H1 (cell line): ENCODE results near the gene ADGRB2. TPM values are rescaled to one million over a fixed set of nuclear protein-coding genes. Genes with fewer than 3 reads are reported as not detected.

Source experiments
- CTCF ChIA-PET: fragments of 300-600 bp; sonication (Branson Sonifier 250); formaldehyde crosslinking; loops from one replicate; lab custom pipeline; 2021; ENCODE audit not compliant: partially characterized antibody; lab: Charles Lee
- POLR2A ChIA-PET: fragments of 300-600 bp; sonication (Branson Sonifier 250); formaldehyde crosslinking; loops from one replicate; lab custom pipeline; 2021; ENCODE audit warnings: inconsistent platforms; ENCODE audit not compliant: partially characterized antibody; lab: Charles Lee
- DNase-seq, 2 experiments: peaks; one replicate each; pipeline versions ENCODE4 v3.0.0 to v3.0.0-alpha.2; 2010 to 2022; ENCODE audit warnings: low spot score in 2 of 2, low read depth in 1 of 2, mixed read lengths in 1 of 2
- FAIRE-seq: peaks from 2 replicates; lab custom pipeline; 2011; peaks lifted over from hg19 to GRCh38; lab: Jason Lieb, UNC
- H2AFZ ChIP-seq: 2 replicates; pipeline ENCODE4 v1.8.1; 2012; ENCODE audit warnings: low read length, inconsistent platforms
- H2AK5ac ChIP-seq: 2 replicates; pipeline ENCODE4 v1.6.1; 2013; ENCODE audit warnings: low read depth, low read length
- H2BK120ac ChIP-seq: replicated peaks from 2 replicates; pipeline ENCODE3; 2013; ENCODE audit warnings: low read depth, low read length, inconsistent platforms
- H2BK12ac ChIP-seq: 2 replicates; pipeline ENCODE4 v1.6.1; 2013; ENCODE audit warnings: low read depth, low read length
- H2BK15ac ChIP-seq: 2 replicates; pipeline ENCODE4 v1.6.1; 2013; ENCODE audit warnings: low read length
- H2BK20ac ChIP-seq: 2 replicates; pipeline ENCODE4 v1.6.1; 2013; ENCODE audit warnings: low read length
- H2BK5ac ChIP-seq: 2 replicates; pipeline ENCODE4 v1.6.1; 2013; ENCODE audit warnings: low read depth, low read length
- H3K14ac ChIP-seq: 2 replicates; pipeline ENCODE4 v1.6.1; 2013; ENCODE audit warnings: inconsistent platforms; ENCODE audit not compliant: insufficient read length
- H3K18ac ChIP-seq: 2 replicates; pipeline ENCODE4 v1.6.1; 2013; ENCODE audit warnings: low read length; ENCODE audit errors: extremely low read depth
- H3K23ac ChIP-seq: 2 replicates; pipeline ENCODE4 v1.6.1; 2013; ENCODE audit warnings: inconsistent platforms; ENCODE audit not compliant: insufficient read length
- H3K23me2 ChIP-seq: 2 replicates; pipeline ENCODE4 v1.6.1; 2013; ENCODE audit warnings: low read depth, low read length
- H3K27ac ChIP-seq: 2 replicates; pipeline ENCODE4 v1.6.1; 2011; ENCODE audit warnings: low read depth, low read length, inconsistent platforms
- H3K27me3 ChIP-seq, 4 experiments: replicated peaks in 1 of 4; 1 replicate in 1 of 4; 2 replicates in 3 of 4; pipeline versions ENCODE4 v1.6.1 to v1.8.1; 2011 to 2013; ENCODE audit warnings: low read length in 3 of 4, mild to moderate bottlenecking in 3 of 4, inconsistent platforms in 2 of 4, mixed read lengths in 2 of 4, moderate library complexity in 1 of 4; ENCODE audit not compliant: control insufficient read depth in 3 of 4, insufficient read depth in 3 of 4; ENCODE audit errors: extremely low read depth in 1 of 4
- H3K36me3 ChIP-seq, 4 experiments: 2 replicates each; pipeline versions ENCODE4 v1.6.1 to v1.8.1; 2011 to 2013; ENCODE audit warnings: mild to moderate bottlenecking in 4 of 4, low read length in 3 of 4, moderate library complexity in 2 of 4, control low read depth in 1 of 4, inconsistent platforms in 1 of 4; ENCODE audit not compliant: insufficient read depth in 4 of 4, control insufficient read depth in 2 of 4
- H3K4ac ChIP-seq: replicated peaks from 2 replicates; pipeline ENCODE3; 2013; ENCODE audit warnings: low read length, low read depth, mixed read lengths, inconsistent platforms; ENCODE audit not compliant: insufficient read length
- H3K4me1 ChIP-seq, 4 experiments: replicated peaks in 1 of 4; 1 replicate in 1 of 4; 2 replicates in 3 of 4; pipeline versions ENCODE4 v1.6.1 to v1.8.1; 2011 to 2013; ENCODE audit warnings: low read length in 3 of 4, inconsistent platforms in 2 of 4, mixed read lengths in 1 of 4; ENCODE audit not compliant: insufficient read depth in 4 of 4, control insufficient read depth in 3 of 4
- H3K4me2 ChIP-seq, 2 experiments: 2 replicates each; pipeline versions ENCODE4 v1.6.1 to v1.8.1; 2011 to 2013; ENCODE audit warnings: low read depth in 2 of 2, low read length in 2 of 2, control low read depth in 1 of 2, inconsistent platforms in 1 of 2, mild to moderate bottlenecking in 1 of 2; ENCODE audit not compliant: insufficient read depth in 1 of 2
- H3K4me3 ChIP-seq, 4 experiments: fragments of 200-600, 300-600 bp in 1 of 4; sonication (generic), shearing (Covaris generic), sonication (Bioruptor Twin) in 1 of 4; 2 replicates each; pipeline versions ENCODE4 v1.5.1 to v1.8.1; 2011 to 2016; ENCODE audit warnings: low read length in 4 of 4, low read depth in 3 of 4, control low read depth in 2 of 4, inconsistent platforms in 2 of 4, mild to moderate bottlenecking in 2 of 4, mixed read lengths in 1 of 4, moderate library complexity in 1 of 4; ENCODE audit not compliant: insufficient read depth in 2 of 4; ENCODE audit errors: extremely low read depth in 1 of 4
- H3K56ac ChIP-seq: replicated peaks from 2 replicates; pipeline ENCODE3; 2013; ENCODE audit warnings: low read depth, mild to moderate bottlenecking, mixed read lengths, low read length, inconsistent platforms; ENCODE audit not compliant: insufficient read length
- H3K79me1 ChIP-seq: 2 replicates; pipeline ENCODE4 v1.6.1; 2013; ENCODE audit warnings: low read depth, low read length, control low read depth
- H3K79me2 ChIP-seq, 2 experiments: 2 replicates each; pipeline versions ENCODE4 v1.6.1 to v1.8.1; 2012 to 2013; ENCODE audit warnings: low read length in 2 of 2, mild to moderate bottlenecking in 2 of 2, inconsistent platforms in 1 of 2; ENCODE audit not compliant: insufficient read depth in 2 of 2, control insufficient read depth in 1 of 2
- H3K9ac ChIP-seq, 4 experiments: replicated peaks in 1 of 4; 1 replicate in 1 of 4; 2 replicates in 3 of 4; pipeline versions ENCODE4 v1.6.1 to v1.8.1; 2011 to 2013; ENCODE audit warnings: low read depth in 3 of 4, low read length in 3 of 4, control low read depth in 2 of 4, mild to moderate bottlenecking in 2 of 4, moderate library complexity in 2 of 4, inconsistent platforms in 1 of 4; ENCODE audit errors: extremely low read depth in 1 of 4
- H3K9me3 ChIP-seq, 2 experiments: 2 replicates each; pipeline versions ENCODE4 v1.6.1 to v1.8.1; 2012 to 2013; ENCODE audit warnings: mild to moderate bottlenecking in 2 of 2, moderate library complexity in 2 of 2, control low read depth in 1 of 2, inconsistent platforms in 1 of 2, low read depth in 1 of 2, low read length in 1 of 2, mixed read lengths in 1 of 2; ENCODE audit not compliant: insufficient read depth in 2 of 2
- H4K20me1 ChIP-seq, 2 experiments: replicated peaks in 1 of 2; 2 replicates each; pipeline versions ENCODE3 to v1.8.1; 2011 to 2013; ENCODE audit warnings: inconsistent platforms in 2 of 2, low read length in 2 of 2, mild to moderate bottlenecking in 1 of 2; ENCODE audit not compliant: insufficient read depth in 2 of 2, control insufficient read depth in 1 of 2
- H4K5ac ChIP-seq: 2 replicates; pipeline ENCODE4 v1.6.1; 2013; ENCODE audit warnings: low read length, low read depth, mixed read lengths, inconsistent platforms; ENCODE audit not compliant: insufficient read length
- H4K8ac ChIP-seq: 2 replicates; pipeline ENCODE4 v1.8.0; 2013; ENCODE audit warnings: mild to moderate bottlenecking, moderate library complexity, low read length, inconsistent platforms; ENCODE audit not compliant: insufficient read depth; ENCODE audit errors: extremely low read depth
- H4K91ac ChIP-seq: replicated peaks from 2 replicates; pipeline ENCODE3; 2013; ENCODE audit warnings: low read length, mixed read lengths, inconsistent platforms; ENCODE audit not compliant: insufficient read length
- CBX8 ChIP-seq: fragments of 300-800, 300-1000 bp; sonication (generic); IDR thresholded peaks from 2 replicates; pipeline ENCODE4 v1.7.1; 2016; ENCODE audit warnings: low read depth, low read length, borderline replicate concordance
- E2F6 ChIP-seq: IDR thresholded peaks from 2 replicates; pipeline ENCODE4 v1.6.1; 2012; ENCODE audit warnings: inconsistent platforms
- EZH2 ChIP-seq: fragments of 200-600 bp; sonication (generic); IDR thresholded peaks from 2 replicates; pipeline ENCODE4 v1.7.1; 2012; ENCODE audit warnings: low read depth, mild to moderate bottlenecking, moderate library complexity, low read length, inconsistent platforms; ENCODE audit not compliant: severe bottlenecking
- GTF2F1 ChIP-seq: IDR thresholded peaks from 2 replicates; pipeline ENCODE4 v1.6.1; 2012; ENCODE audit warnings: low read depth, low read length, improper control_type of control experiment, borderline replicate concordance
- NANOG ChIP-seq: IDR thresholded peaks from 2 replicates; pipeline ENCODE4 v1.6.1; 2011; ENCODE audit warnings: low read length, low read depth, mild to moderate bottlenecking, inconsistent platforms; ENCODE audit not compliant: insufficient read depth, poor library complexity, severe bottlenecking
- POLR2AphosphoS5 ChIP-seq: IDR thresholded peaks from 2 replicates; pipeline ENCODE4 v1.6.1; 2011; ENCODE audit warnings: low read depth, low read length
- RBBP5 ChIP-seq: IDR thresholded peaks from 2 replicates; pipeline ENCODE4 v1.7.1; 2012; ENCODE audit warnings: low read depth, mild to moderate bottlenecking, inconsistent platforms, low read length, moderate library complexity, borderline replicate concordance
- RNF2 ChIP-seq: fragments of 200-900, 300-1000 bp; sonication (generic); IDR thresholded peaks from 2 replicates; pipeline ENCODE4 v1.7.1; 2016; ENCODE audit warnings: borderline replicate concordance, low read depth, mild to moderate bottlenecking, antibody characterized with exemption, low read length; ENCODE audit not compliant: poor library complexity, severe bottlenecking; ENCODE audit errors: missing control alignments
- RXRA ChIP-seq: IDR thresholded peaks from 2 replicates; pipeline ENCODE4 v1.6.1; 2011; ENCODE audit warnings: low read depth, mild to moderate bottlenecking, low read length, moderate library complexity; ENCODE audit not compliant: insufficient read depth
- TBP ChIP-seq: IDR thresholded peaks from 2 replicates; pipeline ENCODE4 v1.6.1; 2011; ENCODE audit warnings: low read depth, low read length, improper control_type of control experiment
- WGBS, 2 experiments: shearing (Covaris generic) in 1 of 2; methylation state at CpG; one replicate each; pipeline versions ENCODE4 v1.1.6 to v1.1.7; 2013 to 2015; ENCODE audit warnings: low lambda C conversion rate in 2 of 2, mixed read lengths in 2 of 2, inconsistent platforms in 1 of 2, low coverage in 1 of 2, missing lambda C conversion rate in 1 of 2; ENCODE audit not compliant: insufficient replicate concordance in 2 of 2, insufficient coverage in 1 of 2, insufficient read length in 1 of 2; ENCODE audit errors: extremely low coverage in 1 of 2, missing lambda C conversion rate in 1 of 2; 5-methylcytosine and 5-hydroxymethylcytosine counted together
- polyA plus RNA-seq, 7 experiments: library from polyadenylated mRNA; depleted of rRNA in 3 of 7; stranded (reverse) in 5 of 7; unstranded in 2 of 7; fragments of >200 nt in 5 of 7; fragments of 200-250 nt in 2 of 7; gene quantifications; 1 replicate in 5 of 7; 2 replicates in 1 of 7; 4 replicates in 1 of 7; pipeline versions ENCODE4 v1.2.1 to v1.2.3, GENCODE V29; 2011 to 2013; ENCODE audit warnings: missing spikeins in 2 of 7, mixed read lengths in 2 of 7
- total RNA-seq: library from RNA; stranded (reverse); fragmentation: NEBNext Ultra II Directional; extraction: Animal tissue kit (Norgen Biotek cat#: 25700); gene quantifications from 2 replicates; pipeline ENCODE4 v1.2.1, GENCODE V29; 2021

Gene ADGRB2
- total and polyA plus RNA-seq, 2 of the 8 experiments (the other 6 are each of a cell fraction or from before 2014, with no cell fraction given): 15.6 to 26.2 TPM

- Histone ChIP-seq H2BK15ac (peak overlapping the region; percentile 97; the same call in 1 of the 2 replicates), H2AFZ (no peak overlapping the region), H3K27me3 (no peaks in the 10 kb centered on the region), H3K23me2 (no peaks in the 10 kb centered on the region), H3K56ac (no peak overlapping the region), H3K14ac (no peak overlapping the region), H2BK20ac (no peak overlapping the region), H4K91ac (peak overlapping the region; percentile 58), H3K79me1 (no peaks in the 10 kb centered on the region), H3K9ac (no peak overlapping the region), H2BK12ac (peak overlapping the region; percentile 94; the same call in 1 of the 2 replicates), H3K4me3 (no peak overlapping the region; a peak in 2 of 8 replicates), H3K36me3 (no peaks in the 10 kb centered on the region), H2AK5ac (no peak overlapping the region; the same call in 1 of the 2 replicates), H4K8ac (no peak overlapping the region; the same call in 1 of the 2 replicates), H3K9me3 (no peaks in the 10 kb centered on the region), H2BK5ac (peak overlapping the region; percentile 63; the same call in 1 of the 2 replicates), H3K23ac (no peak overlapping the region), H3K4me1 (peaks cover 5 to 17% (median 13%) of the 10 kb centered on the region in 4 experiments; a peak in 6 of 7 replicates), H2BK120ac (no peak overlapping the region), H4K5ac (no peak overlapping the region), H3K18ac (peak overlapping the region; percentile 71; the same call in 1 of the 2 replicates), H3K4ac (no peak overlapping the region), H4K20me1 (no peaks in the 10 kb centered on the region), H3K4me2 (no peak overlapping the region), H3K79me2 (no peaks in the 10 kb centered on the region), H3K27ac (no peak overlapping the region)
- ChIA-PET POLR2A (interaction anchor here (1.8 to 2.7 kb wide), 2 partner anchors 37 kb away, joined by 6 to 7 read pairs; no protein-coding TSS in a partner anchor), CTCF (interaction anchor here (0.9 to 4.2 kb wide), 13 partner anchors 10 to 123 kb away, joined by 3 to 26 read pairs (median 4); no protein-coding TSS in a partner anchor)
- 76% methylated on average over 4 of the region's 7 CpGs; no CpG with 5 or more reads in 1 of the 2 experiments for WGBS, 2 experiments
- DNase-seq (no peak), FAIRE-seq (no peak)
- TF ChIP-seq EZH2 (no peak), E2F6 (no peak), TBP (no peak), NANOG (no peak), POLR2AphosphoS5 (no peak), RXRA (no peak), RBBP5 (no peak), GTF2F1 (no peak), RNF2 (no peak), CBX8 (no peak)
Observed at GRCh38 chr1:31752258-31752657, 11.9 kb downstream of the ADGRB2 start.
